ENCODE data around the gene SPANXN4.

DNA sequence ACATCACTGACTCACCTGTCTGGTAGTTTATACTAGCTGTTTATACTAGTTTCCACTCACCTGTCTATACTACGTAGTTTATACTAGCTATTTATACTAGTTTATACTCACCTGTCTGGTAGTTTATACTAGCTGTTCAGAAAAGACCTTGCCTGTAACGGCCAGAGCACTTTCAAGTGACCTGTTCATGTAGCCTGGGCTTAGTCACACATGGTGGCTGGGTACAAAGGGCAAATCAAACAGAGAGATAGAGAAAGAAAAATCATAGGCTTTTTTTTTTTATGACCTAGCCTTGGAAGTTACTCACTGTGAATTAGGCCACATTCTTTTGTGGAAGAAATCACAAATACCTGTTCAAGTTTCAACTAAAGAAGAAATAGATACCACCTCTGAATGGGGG lies 30.7 kb upstream of the SPANXN4 start:
- TF ChIP-seq, protein P1, sequence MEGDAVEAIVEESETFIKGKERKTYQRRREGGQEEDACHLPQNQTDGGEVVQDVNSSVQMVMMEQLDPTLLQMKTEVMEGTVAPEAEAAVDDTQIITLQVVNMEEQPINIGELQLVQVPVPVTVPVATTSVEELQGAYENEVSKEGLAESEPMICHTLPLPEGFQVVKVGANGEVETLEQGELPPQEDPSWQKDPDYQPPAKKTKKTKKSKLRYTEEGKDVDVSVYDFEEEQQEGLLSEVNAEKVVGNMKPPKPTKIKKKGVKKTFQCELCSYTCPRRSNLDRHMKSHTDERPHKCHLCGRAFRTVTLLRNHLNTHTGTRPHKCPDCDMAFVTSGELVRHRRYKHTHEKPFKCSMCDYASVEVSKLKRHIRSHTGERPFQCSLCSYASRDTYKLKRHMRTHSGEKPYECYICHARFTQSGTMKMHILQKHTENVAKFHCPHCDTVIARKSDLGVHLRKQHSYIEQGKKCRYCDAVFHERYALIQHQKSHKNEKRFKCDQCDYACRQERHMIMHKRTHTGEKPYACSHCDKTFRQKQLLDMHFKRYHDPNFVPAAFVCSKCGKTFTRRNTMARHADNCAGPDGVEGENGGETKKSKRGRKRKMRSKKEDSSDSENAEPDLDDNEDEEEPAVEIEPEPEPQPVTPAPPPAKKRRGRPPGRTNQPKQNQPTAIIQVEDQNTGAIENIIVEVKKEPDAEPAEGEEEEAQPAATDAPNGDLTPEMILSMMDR (IDR thresholded peaks at IDR 0.05; ENCODE audit: low read depth, low read length, poor library complexity, severe bottlenecking) = no peak
- TF ChIP-seq EZH2phosphoT487 (IDR thresholded peaks at IDR 0.05; ENCODE audit: borderline replicate concordance, low read length) = no peak
